GM19455 (cell line): ENCODE data around the gene HSPA12B.

Experiments used
- ATAC-seq: cut with Tn5 transposase; IDR thresholded peaks from one replicate; pipeline ENCODE4 v1.9.1; 2021; ENCODE audit not compliant: unreplicated experiment

HSPA12B gene

DNA sequence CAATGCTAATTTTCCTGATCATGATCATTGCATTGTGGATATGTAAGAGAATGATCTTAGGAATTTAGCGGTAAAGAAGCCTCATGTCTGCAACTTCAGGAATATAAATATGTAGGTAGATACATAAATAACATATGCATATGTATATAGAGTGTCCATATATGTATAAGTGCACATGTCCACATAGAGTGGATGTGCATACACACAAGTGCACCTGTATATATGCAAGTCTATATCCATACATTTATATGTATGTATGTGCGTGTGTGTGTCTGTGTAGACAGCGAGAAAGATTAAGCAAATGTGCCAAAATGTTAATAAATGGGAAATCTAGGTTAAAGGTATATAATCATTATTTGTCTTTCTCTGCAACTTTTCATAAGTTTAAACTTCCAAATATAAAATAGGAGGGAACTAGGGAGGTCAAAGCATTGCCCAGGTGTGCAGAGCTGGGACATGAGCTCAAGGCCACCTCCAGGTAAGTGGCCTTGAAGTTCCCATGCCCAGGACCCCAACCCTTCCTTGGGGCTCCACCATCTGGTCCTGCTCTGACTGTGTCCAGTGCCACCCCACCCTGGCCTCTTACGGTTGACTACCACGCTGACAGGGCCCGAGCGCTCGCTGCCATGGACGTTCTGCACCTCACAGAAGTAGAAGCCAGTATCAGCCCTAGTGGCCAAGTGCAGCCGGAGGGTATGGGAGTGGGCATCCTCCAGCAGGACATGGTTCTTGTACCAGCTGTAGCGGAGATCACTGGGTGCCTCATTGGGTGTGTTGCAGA, 29.7 kb upstream of the HSPA12B start:
- no peak for ATAC-seq

DNA sequence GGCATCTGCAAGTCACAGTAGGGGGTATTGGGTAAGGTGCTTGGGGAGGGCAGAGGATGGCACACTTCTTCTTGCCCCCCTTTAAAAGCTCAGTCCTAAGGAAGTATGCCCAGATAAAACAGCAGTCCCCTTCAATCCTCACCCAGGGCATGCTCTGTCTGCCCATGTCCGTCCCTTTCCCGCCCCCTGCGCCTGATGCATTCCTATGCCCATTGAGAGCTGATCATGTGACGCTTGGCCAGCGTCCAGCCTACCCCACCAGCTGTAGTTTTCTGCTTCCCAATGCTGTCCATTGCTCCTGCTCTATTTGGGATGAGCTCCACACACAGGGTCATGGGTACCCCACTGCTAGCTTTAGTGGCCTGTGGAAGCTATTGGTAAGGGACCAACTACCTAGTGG, 28.4 kb upstream of the HSPA12B start:
- ATAC-seq: no peak

DNA sequence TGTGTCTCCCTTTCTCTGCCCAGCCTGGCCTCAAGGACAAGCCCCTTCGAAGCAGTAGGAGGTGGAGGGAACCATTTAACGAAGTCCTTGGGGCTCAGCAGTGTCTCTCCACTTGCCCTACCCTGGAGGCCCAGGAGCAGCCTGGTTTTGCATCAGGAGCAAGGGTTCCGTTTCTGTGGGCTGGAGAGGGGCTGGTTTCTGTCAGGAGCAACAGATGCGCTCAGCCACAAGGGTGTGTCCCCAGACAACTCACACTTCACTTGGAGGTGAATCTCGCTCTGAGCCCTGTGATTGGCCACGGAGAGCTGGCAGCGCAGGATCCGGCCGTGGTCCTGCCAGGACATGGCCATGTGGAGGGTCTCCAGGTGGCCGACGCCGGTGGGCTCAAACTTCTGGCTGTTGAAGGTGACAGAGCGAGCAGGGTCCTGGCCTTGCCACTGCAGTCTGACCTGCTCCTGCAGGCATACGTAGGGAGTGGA, 27.0 kb upstream of the HSPA12B start:
- no peak for ATAC-seq

DNA sequence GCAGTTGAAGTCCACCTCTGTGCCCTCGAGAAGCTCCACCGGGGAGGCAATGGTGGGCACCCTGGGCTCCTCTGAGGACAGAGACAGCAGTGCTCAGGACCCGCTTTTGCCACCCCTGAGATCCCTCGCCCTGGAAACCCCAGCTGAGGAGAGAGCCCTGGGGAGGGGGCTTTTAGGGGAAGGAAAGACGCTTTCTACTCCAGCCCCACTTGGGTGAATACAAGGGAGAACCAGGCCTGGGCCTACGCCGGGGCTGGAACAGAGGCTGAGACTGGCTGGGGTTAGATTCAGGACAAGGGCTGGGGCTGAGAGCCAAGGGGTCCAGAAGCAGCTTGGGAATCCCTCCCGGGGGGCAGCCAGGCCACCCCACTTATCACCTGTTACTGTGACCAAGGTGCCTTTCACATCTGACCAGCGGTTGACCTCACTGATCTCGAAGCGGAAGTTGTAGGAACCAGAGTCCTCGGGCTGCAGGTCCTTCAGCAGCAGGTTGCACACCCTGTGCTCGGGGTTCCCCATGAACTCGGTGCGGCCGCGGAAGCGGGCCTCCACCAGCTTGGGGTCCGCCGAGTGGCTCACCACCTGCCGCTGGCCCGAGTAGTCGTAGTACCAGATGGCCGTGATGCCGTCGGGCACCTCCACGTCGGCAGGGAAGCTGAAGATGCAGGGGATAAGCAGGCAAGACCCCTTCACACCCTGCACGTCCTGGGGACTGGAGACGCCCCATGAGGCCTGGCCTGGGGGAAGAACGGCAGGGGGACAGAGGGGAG, 26.3 kb upstream of the HSPA12B start:
- ATAC-seq: no peak

DNA sequence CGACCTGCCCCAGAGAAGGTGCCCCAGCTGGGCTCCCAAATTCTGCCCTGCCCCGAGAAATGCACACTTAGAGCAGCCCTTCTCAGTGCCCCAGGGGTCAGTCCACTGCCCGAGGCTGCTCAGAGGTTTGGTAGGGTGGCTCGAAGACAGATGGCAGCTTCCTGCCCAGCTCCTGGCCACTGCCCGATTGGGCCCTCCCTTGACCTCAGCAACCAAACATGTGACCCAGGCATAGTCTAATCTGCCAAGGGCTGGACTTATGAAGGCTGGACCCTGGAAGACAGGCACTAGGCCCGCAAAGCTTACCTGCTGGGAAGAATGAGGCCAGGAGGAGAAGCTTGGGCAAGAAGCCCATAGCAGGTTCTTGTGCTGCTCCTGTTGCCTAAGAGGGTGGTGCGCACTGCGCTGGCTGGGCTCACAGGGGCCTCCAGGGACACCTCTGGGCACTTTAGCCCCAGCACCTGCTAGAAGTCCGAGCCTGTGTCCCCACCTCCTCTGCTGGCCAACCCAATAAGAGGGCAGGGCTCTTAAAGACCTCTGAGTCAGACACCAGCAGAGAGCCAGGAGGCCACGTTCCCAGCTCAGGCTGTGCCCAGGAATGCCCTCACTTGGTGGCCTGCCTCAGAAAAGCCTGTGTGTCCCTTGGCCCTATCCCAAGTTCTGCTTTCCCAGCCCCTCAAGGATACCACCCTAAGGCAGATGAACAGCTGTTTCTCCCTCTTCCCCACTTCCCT, 25.5 kb upstream of the HSPA12B start:
- no peak for ATAC-seq

DNA sequence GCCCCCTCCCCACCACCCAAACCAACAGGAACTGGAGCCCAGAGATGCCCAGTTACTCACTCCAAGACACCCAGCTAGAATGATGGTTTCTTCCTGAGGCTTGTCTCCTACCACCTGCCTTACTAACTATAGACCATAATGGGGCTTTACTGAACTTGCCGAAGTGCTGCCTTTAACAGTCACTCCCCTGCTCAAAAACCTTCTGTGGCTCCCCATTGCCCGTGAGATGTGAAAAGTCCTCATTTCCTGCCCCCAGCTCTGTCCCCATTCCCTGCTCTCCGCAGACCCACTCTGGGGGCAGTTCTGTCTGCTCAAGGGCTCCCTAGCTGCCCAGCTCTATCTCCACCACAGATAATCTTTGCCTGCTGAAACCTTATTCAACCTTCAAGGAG, 25.0 kb upstream of the HSPA12B start:
- no peak for ATAC-seq

DNA sequence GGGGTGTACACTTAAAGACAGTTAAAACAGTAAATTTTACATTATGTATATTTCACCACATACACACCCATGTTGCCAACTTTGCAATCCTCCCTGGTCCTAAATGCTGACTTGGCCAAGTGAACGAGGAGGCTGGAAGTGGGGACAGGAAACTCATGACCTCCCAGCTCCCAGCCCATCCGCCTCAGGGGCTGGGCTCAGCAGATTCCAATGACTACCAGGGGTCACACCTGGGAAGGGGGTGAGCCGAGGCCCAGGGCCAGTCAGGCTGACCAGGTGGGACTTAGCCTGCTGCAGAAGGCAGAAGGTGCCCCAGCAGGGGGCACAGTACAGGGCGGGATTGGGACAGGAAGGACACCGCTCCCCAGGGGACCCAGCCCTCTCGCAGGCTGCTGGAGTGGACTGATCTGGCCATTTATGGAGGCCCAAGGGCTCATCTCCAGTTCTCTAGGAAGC, 22.4 kb upstream of the HSPA12B start:
- no peak for ATAC-seq

DNA sequence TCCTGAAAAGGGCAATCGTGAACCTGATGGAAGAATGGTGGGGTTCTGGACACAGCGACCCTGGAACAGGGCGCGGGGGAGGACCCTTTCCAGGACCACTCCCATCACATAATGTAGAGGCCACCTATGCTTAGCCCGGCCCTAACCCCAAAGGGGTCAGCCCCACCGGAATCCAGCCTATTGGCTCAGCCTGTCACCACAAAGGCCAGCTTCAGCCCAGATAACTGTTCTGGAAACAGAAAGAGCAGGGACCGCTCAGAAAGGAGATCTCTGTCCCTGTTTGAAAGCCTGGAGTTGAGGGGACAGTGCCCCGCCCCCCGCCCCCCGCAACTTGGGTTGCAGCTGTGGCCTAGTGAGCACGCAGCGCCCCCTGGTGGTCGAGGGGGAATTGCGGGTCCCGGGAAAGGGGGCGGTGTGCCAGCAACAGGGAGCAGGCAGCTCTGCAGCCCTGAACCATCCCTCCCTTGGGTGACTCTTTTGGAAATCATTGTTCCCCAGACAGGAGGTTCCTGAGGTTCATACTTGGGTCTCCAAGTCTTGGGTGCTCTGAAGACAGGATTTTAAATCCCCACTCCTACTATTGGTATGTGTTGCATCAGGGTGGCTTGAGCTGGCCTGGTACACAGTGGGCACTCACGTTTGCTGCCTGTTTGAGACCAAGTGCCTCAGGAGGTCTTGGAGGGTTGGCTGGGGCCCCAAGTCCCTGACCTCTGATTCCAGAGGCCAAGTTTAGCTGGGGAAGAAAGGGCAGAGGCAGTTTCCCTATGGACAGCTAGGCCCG, 21.6 kb upstream of the HSPA12B start:
- ATAC-seq: no peak

DNA sequence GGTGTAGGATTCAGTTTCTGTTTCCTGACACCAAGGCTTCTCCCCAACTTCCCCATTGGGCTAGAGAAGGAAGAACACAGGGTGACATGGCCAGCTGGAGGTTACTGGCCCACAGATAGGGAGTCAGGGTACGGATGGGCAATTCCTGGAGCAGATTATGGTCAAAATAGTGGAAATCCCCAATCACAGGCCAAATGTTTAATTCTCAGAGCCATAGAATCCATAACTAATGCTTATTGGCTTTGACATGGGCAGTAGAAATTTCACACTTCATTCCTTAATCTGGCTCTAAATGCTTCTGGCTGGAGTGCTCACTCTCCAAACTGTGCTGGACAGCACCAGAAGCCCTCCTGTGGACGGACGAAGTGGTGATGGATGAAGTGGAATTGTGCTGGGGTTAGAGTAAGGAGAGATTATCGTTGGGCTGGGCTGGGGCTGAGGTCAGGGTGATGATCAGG, 21.0 kb upstream of the HSPA12B start:
- no peak for ATAC-seq

DNA sequence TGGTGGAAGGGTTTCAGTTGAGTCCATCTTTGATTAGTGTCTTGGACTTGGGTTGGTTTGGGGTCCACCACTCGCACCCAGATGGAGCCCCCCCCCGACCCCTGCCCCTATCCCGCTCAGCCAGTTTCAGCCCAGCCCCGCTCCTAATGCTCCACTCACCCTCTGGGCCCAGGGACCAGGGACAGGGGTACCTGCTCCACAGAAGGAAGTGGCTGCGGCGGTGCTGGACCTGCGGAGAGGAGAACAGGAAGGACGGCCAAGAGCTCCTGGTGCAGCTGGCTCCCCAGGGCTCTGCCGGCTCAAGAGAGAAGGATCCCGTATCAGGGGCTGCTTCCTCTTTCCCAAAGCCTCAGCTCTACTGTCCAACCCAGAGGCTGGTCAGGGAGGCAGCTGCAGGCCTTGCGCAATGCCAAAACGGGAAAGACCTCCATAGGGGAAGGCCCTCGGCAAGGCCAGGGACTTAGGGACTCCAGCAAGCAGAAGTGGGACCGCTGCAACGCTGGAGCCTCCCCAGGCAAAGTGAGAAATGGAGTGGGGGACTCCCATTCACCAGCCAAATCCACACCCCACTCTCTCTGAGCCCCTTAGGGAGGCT, 20.1 kb upstream of the HSPA12B start, which contains the start of gene SIGLEC1:
Gene SIGLEC1, minus strand, starts transcription at position 322 of the 595 bp plus-strand sequence. CDS start 5,472 bp downstream, outside the sequence.
- no peak for ATAC-seq

DNA sequence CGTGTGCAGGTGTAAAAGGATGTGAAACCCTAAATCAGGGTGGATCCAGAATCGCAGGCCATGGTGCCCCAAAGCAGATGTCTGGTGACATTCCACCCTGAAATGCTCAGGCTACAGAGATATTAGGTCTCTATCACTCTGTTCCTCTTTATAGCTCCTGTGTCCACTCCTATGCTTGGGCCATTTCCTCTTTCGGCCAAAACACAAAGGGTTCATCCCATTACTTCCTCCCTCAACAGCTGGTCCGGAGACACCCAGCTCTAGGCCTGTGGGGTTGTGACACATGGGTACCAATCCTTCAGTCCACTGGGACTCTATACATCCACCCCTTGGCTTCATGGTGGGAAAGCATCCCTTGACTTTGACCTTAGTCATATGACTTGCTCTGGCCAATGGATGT, 18.4 kb upstream of the HSPA12B start:
- no peak for ATAC-seq

DNA sequence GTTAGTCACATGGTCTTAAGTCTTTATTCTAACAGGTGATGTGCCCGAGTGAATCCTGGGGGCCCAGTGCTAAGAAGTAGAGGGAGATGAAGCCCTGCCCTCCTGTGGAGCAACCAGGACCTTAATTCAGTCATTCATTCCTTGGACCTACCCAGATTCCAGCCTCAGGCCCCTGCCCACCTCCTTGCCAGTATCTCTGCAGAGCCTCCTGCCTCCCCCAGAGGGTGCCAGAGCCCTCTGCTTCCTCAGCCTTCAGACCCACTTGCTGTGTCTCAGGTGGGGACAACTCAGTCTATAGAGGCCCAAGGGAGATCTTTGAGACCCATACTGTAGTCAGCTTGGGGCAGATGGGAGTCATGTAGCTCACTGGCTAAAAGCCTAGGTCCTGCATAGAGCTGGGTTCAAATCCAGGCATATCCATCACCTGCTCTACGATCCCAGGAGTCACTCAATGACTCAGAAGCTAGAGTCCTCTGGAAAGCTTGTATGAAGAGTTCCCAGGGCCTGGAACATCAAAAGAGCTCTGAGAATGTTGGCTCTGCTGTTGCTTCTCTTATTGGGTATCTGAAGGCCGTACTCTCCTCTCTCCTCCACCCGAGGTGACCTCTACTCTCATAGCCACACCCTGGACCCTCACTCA, 16.2 kb upstream of the HSPA12B start:
- ATAC-seq: no peak

DNA sequence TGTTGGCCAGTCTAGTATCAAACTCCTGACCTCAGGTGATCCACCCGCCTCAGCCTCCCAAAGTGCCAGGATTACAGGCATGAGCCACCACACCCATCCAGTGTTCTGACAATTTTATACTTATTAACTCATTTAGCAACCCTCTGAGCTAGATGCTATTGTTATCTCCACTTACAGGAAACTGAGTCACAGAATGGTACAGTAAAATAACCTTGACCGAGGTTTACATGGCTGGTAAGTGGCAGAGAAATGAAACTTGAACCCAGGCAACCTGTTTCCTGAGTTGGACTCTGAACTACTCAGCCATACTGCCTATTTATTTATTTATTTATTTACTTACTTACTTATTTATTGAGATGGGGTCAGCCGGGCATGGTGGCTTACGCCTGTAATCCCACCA, 13.4 kb upstream of the HSPA12B start:
- no peak for ATAC-seq

DNA sequence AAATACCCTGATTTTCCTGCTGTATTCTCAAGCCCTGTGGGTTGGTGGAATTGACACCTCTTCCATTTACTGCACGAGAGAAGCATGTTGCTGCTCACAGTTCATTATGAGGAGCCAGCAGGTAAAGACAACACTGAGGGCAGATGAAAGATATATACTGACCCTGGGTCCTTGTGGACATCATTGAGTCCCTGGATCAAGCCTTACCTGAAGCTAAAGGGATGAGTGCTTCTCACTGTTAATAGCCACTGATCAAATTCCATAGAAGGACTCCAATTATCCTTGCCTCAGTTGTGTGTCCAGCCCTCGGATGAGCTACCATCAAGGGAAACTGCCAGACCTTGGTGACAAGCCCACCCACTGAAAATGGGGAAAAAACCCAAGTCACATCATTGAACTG, 12.4 kb upstream of the HSPA12B start:
- ATAC-seq: no peak

DNA sequence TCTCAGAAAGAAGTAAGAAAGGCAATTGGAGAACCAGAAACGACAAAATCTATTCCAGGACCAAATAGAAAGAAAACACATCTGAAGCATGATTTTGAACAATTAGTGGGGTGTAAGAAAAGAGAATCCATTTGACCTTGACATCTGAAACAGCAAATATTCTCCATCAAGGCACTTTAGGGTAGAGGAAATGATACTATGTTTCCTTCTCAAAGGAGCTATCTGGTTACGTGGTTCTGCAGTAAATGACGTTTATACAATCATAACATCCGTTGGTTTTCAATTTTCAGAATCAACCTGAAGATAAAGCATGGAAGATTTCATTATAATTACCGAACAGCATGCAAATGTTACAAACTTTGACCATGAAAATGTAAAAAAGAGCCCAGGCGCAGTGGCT, 11.9 kb upstream of the HSPA12B start:
- ATAC-seq: no peak

DNA sequence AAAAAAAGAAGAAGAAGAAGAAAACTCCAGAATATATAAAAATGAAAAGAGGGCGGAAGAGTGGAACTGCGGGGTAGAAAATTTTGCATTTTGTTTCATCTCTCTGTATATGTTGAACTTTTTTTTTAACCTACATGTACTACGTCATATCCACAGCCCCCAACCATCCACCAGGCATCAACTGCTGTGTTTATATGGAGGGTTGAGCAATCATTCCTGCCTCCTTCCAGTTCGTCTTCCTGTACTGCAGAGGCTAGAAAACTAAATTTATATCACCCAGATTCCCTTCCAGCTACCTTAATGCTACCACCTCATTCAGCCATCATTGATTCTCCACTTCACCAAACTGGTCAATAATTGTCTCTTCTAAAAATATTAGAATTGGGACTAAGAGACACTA, 10.6 kb upstream of the HSPA12B start:
- no peak for ATAC-seq

DNA sequence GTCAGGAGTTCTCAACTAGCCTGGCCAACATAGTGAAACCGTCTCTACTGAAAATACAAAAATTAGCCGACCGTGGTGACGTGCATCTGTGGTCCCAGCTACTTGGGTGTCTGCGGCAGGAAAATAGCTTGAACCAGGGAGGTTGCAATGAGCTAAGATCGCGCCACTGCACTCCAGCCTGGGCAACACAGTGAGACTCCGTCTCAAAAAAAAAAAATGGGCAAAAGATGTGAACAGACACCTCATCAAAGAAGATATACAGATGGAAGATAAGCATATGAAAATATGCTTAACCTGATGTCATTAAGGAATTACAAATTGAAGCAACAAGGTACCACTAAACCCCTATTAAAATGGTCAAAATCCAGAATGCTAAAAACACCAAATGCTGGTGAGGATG, 9.2 kb upstream of the HSPA12B start:
- ATAC-seq: no peak

DNA sequence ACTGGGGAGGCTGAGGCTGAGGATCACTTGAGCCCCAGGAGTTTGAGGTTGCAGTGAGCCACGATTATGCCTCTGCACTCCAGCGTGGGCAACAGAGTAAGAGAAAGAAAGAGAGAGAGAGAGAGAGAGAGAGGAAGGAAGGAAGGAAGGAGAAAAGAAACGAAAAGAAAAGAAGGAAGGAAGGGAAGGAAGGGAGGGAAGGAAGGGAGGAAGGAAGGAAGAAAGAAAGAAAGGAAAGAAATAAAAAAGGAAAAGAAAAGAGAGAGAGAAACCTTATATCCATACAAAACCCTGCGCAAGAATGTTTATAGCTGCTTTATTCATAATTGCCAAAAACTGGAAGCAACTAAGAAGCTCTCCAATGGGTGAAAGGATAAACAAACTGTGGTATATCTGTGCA, 8.1 kb upstream of the HSPA12B start:
- no peak for ATAC-seq

DNA sequence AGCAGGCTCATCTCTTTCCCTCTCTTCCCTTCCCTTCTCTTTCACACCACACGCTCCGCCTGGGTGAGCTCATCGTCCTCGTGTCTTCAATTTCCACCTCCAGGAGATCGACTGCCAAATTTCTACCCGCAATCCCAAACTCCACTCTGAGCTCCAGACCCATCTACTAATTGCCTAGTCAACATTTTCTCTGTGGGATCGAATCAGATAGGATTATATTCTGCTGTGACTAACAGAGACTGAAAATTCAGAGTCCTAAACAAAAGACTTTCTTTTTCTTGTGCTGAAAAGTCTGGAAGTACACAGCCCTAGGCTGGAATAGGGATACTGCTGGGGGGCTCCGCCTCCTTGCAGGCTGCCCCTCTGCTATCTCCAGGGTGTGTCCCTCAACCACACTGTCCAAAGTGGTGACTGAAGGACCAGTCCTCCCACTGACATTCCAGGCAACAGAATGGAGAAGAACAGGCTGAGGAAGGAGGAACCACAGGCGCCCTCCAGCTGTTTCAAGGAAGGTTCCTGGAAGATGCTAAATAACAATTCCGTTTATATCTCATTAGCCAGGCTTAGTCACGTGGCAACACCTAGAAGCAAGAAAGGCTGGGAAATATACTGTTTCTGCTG, 5.0 kb upstream of the HSPA12B start:
- ATAC-seq: no peak
